Fibroblast of lung (primary cell): ENCODE data around the gene CDR2L.

ENCODE experiments used
- CTCF ChIP-seq, 2 donors: IDR thresholded peaks in 1 of 2; conservative IDR thresholded peaks in 1 of 2; 1 replicate in 1 of 2; 2 replicates in 1 of 2; pipeline ENCODE4 v1.5.1; 2011 to 2012; ENCODE audit warnings: low read length in 2 of 2, control low read depth in 1 of 2, inconsistent platforms in 1 of 2, low read depth in 1 of 2, mild to moderate bottlenecking in 1 of 2
- EZH2 ChIP-seq: IDR thresholded peaks from 2 replicates; pipeline ENCODE4 v1.5.1; 2012; ENCODE audit warnings: low read length, control low read depth, mild to moderate bottlenecking; ENCODE audit errors: missing control alignments

DNA sequence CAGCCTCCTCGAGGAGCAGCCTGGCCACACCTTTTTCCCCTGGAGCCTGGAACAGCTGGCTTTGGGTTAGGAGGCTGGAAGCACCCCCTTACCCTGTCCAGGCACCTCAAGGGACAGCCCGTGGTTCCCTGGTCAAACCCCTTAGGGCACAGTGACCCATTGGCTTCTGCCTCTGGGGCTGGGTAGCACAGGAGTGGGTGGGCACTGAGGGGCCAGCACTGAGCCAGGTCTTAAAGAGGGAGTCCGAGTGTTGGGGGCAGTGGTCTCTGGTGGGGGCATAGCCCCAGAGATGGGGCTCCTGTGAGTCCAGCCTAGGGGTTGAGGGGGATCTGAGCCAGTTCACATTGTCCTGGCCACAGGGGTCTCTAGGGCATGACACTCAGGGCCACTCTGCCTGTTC is 36.4 kb upstream of the CDR2L start:
- no peak for TF ChIP-seq CTCF (conservative IDR thresholded peaks at IDR 0.05 in 1 of 2, IDR thresholded peaks at IDR 0.05 in 1 of 2; ENCODE audit: low read depth in 1 of 2, low read length in 2 of 2)
- no peak for TF ChIP-seq EZH2
